ENCODE measurements around the gene PRAC1. TPM values are rescaled to one million over a fixed set of nuclear protein-coding genes. Genes with fewer than 3 reads are reported as not detected.

The PRAC1 gene
- polyA plus RNA-seq (2013, experiment 1 of 4) = not detected
- polyA plus RNA-seq (2013, experiment 2 of 4) = not detected
- not detected for polyA plus RNA-seq (2013, experiment 3 of 4)
- polyA plus RNA-seq (2013, experiment 4 of 4) = not detected

- 22 to 29% methylated on average over 21 of the region's 21 CpGs for WGBS, 2 experiments
- Histone ChIP-seq H3K4me1 (ENCODE audit: control insufficient read depth, insufficient read depth, low read length) (peaks cover 15% of the 10 kb centered on the region), H3K27ac (ENCODE audit: insufficient read depth, low read depth, low read length, poor library complexity, severe bottlenecking) (no peak within 1 kb of the TSS), H3K27me3 (ENCODE audit: control insufficient read depth, insufficient read depth, low read length, poor library complexity, severe bottlenecking) (peaks cover 100% of the 10 kb centered on the region), H3K4me3 (ENCODE audit: insufficient read depth, low read depth, low read length) (no peak within 1 kb of the TSS), H3K9me3 (ENCODE audit: control insufficient read depth, low read length) (no peaks in the 10 kb centered on the region), H3K36me3 (ENCODE audit: control insufficient read depth, insufficient read depth, low read length) (no peaks in the 10 kb centered on the region)
Observed at GRCh38 chr17:48722201-48722907, at the start of gene PRAC1. Gene PRAC1 (minus strand): TSS chr17:48722518. CDS start chr17:48722392, 126 bp downstream.

GRCh38 chr17:48770954-48771353, 48.6 kb upstream of the PRAC1 start:
- Histone ChIP-seq H3K4me3 (ENCODE audit: insufficient read depth, low read depth, low read length) (no peak overlapping the region), H3K36me3 (ENCODE audit: control insufficient read depth, insufficient read depth, low read length) (no peaks in the 10 kb centered on the region), H3K4me1 (ENCODE audit: control insufficient read depth, insufficient read depth, low read length) (no peaks in the 10 kb centered on the region), H3K27me3 (ENCODE audit: control insufficient read depth, insufficient read depth, low read length, poor library complexity, severe bottlenecking) (no peaks in the 10 kb centered on the region), H3K9me3 (ENCODE audit: control insufficient read depth, low read length) (no peaks in the 10 kb centered on the region), H3K27ac (ENCODE audit: insufficient read depth, low read depth, low read length, poor library complexity, severe bottlenecking) (no peak overlapping the region)
- WGBS, 2 experiments = 83 to 85% methylated on average over 3 of the region's 3 CpGs

- no peaks in the 10 kb centered on the region for H3K36me3 ChIP-seq (ENCODE audit: control insufficient read depth, insufficient read depth, low read length)
- no peak overlapping the region for H3K27ac ChIP-seq (ENCODE audit: insufficient read depth, low read depth, low read length, poor library complexity, severe bottlenecking)
- H3K27me3 ChIP-seq (ENCODE audit: control insufficient read depth, insufficient read depth, low read length, poor library complexity, severe bottlenecking) = peaks cover 12% of the 10 kb centered on the region
- H3K9me3 ChIP-seq (ENCODE audit: control insufficient read depth, low read length) = no peaks in the 10 kb centered on the region
- no peaks in the 10 kb centered on the region for H3K4me1 ChIP-seq (ENCODE audit: control insufficient read depth, insufficient read depth, low read length)
- no peak overlapping the region for H3K4me3 ChIP-seq (ENCODE audit: insufficient read depth, low read depth, low read length)
- 83 to 84% methylated on average over 5 of the region's 5 CpGs for WGBS, 2 experiments
Observed at GRCh38 chr17:48769009-48769675, 46.8 kb upstream of the PRAC1 start.

- no peak overlapping the region for H3K27ac ChIP-seq (ENCODE audit: insufficient read depth, low read depth, low read length, poor library complexity, severe bottlenecking)
- no peaks in the 10 kb centered on the region for H3K9me3 ChIP-seq (ENCODE audit: control insufficient read depth, low read length)
- H3K4me1 ChIP-seq (ENCODE audit: control insufficient read depth, insufficient read depth, low read length) = no peaks in the 10 kb centered on the region
- WGBS, 2 experiments = 88 to 94% methylated on average over 4 of the region's 4 CpGs
- H3K27me3 ChIP-seq (ENCODE audit: control insufficient read depth, insufficient read depth, low read length, poor library complexity, severe bottlenecking) = peaks cover 30% of the 10 kb centered on the region
- no peaks in the 10 kb centered on the region for H3K36me3 ChIP-seq (ENCODE audit: control insufficient read depth, insufficient read depth, low read length)
- no peak overlapping the region for H3K4me3 ChIP-seq (ENCODE audit: insufficient read depth, low read depth, low read length)
Observed at GRCh38 chr17:48767263-48767774, 45.0 kb upstream of the PRAC1 start.

- Histone ChIP-seq H3K9me3 (ENCODE audit: control insufficient read depth, low read length) (no peaks in the 10 kb centered on the region), H3K36me3 (ENCODE audit: control insufficient read depth, insufficient read depth, low read length) (no peaks in the 10 kb centered on the region), H3K4me1 (ENCODE audit: control insufficient read depth, insufficient read depth, low read length) (no peaks in the 10 kb centered on the region), H3K4me3 (ENCODE audit: insufficient read depth, low read depth, low read length) (no peak overlapping the region), H3K27ac (ENCODE audit: insufficient read depth, low read depth, low read length, poor library complexity, severe bottlenecking) (no peak overlapping the region), H3K27me3 (ENCODE audit: control insufficient read depth, insufficient read depth, low read length, poor library complexity, severe bottlenecking) (peaks cover 91% of the 10 kb centered on the region)
- 71 to 73% methylated on average over 6 of the region's 6 CpGs for WGBS, 2 experiments
Observed at GRCh38 chr17:48761114-48761513, 38.8 kb upstream of the PRAC1 start.

DNA sequence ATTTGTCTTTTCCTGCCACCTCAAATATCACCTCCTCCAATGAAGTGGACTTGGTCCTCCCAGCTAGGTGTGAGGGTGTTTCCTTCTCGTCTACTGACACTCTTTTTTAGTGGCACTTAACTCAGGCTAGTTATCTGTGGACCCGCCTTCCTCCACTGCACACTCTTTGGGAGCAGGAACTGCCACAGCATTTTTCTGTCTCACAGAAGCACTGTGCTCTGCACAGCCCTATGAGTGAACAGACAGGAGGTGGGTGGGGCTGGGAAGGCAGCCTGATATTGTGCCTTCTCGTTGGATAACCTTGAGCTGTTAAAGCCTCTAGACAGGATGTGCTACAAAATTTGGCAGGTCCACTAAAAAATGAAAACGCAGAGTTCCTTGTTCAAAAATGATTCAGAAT, 38.1 kb upstream of the PRAC1 start:
- H3K27me3 ChIP-seq (ENCODE audit: control insufficient read depth, insufficient read depth, low read length, poor library complexity, severe bottlenecking) = peaks cover 94% of the 10 kb centered on the region
- 79 to 83% methylated on average over 4 of the region's 4 CpGs for WGBS, 2 experiments
- no peaks in the 10 kb centered on the region for H3K9me3 ChIP-seq (ENCODE audit: control insufficient read depth, low read length)
- H3K27ac ChIP-seq (ENCODE audit: insufficient read depth, low read depth, low read length, poor library complexity, severe bottlenecking) = no peak overlapping the region
- no peak overlapping the region for H3K4me3 ChIP-seq (ENCODE audit: insufficient read depth, low read depth, low read length)
- no peaks in the 10 kb centered on the region for H3K4me1 ChIP-seq (ENCODE audit: control insufficient read depth, insufficient read depth, low read length)
- H3K36me3 ChIP-seq (ENCODE audit: control insufficient read depth, insufficient read depth, low read length) = no peaks in the 10 kb centered on the region

GRCh38 chr17:48759288-48759687, 37.0 kb upstream of the PRAC1 start:
- peaks cover 99% of the 10 kb centered on the region for H3K27me3 ChIP-seq (ENCODE audit: control insufficient read depth, insufficient read depth, low read length, poor library complexity, severe bottlenecking)
- H3K4me1 ChIP-seq (ENCODE audit: control insufficient read depth, insufficient read depth, low read length) = no peaks in the 10 kb centered on the region
- no peak overlapping the region for H3K27ac ChIP-seq (ENCODE audit: insufficient read depth, low read depth, low read length, poor library complexity, severe bottlenecking)
- no peaks in the 10 kb centered on the region for H3K36me3 ChIP-seq (ENCODE audit: control insufficient read depth, insufficient read depth, low read length)
- no peaks in the 10 kb centered on the region for H3K9me3 ChIP-seq (ENCODE audit: control insufficient read depth, low read length)
- no peak overlapping the region for H3K4me3 ChIP-seq (ENCODE audit: insufficient read depth, low read depth, low read length)

GRCh38 chr17:48757524-48757961, 35.2 kb upstream of the PRAC1 start:
- no peak overlapping the region for H3K27ac ChIP-seq (ENCODE audit: insufficient read depth, low read depth, low read length, poor library complexity, severe bottlenecking)
- H3K36me3 ChIP-seq (ENCODE audit: control insufficient read depth, insufficient read depth, low read length) = no peaks in the 10 kb centered on the region
- 54 to 71% methylated on average over 2 of the region's 2 CpGs for WGBS, 2 experiments
- peaks cover 99% of the 10 kb centered on the region for H3K27me3 ChIP-seq (ENCODE audit: control insufficient read depth, insufficient read depth, low read length, poor library complexity, severe bottlenecking)
- H3K4me1 ChIP-seq (ENCODE audit: control insufficient read depth, insufficient read depth, low read length) = no peaks in the 10 kb centered on the region
- no peak overlapping the region for H3K4me3 ChIP-seq (ENCODE audit: insufficient read depth, low read depth, low read length)
- no peaks in the 10 kb centered on the region for H3K9me3 ChIP-seq (ENCODE audit: control insufficient read depth, low read length)

DNA sequence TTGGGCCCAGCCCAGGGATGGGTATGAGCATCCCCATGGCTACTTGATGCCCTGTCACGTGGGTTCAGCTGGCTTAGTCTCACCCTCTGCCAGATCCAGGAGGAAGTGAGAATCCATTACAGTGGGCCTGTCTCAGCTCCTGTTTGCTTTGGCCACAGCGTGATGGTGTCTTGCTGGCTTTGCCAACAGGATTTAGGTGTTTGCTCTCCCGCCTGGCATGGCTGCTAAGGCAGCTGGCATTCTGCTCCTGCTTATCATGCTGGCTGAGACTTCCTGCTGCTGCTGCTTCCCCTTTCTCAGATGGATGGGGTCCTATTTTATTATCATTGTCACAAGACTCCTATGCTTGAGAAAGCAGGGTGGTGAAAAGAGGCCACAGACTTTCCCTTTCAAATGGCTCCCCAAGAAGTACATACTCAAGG, 34.5 kb upstream of the PRAC1 start:
- no peaks in the 10 kb centered on the region for H3K9me3 ChIP-seq (ENCODE audit: control insufficient read depth, low read length)
- no peaks in the 10 kb centered on the region for H3K4me1 ChIP-seq (ENCODE audit: control insufficient read depth, insufficient read depth, low read length)
- 68 to 72% methylated on average over 3 of the region's 3 CpGs for WGBS, 2 experiments
- H3K27me3 ChIP-seq (ENCODE audit: control insufficient read depth, insufficient read depth, low read length, poor library complexity, severe bottlenecking) = peaks cover 99% of the 10 kb centered on the region
- H3K27ac ChIP-seq (ENCODE audit: insufficient read depth, low read depth, low read length, poor library complexity, severe bottlenecking) = no peak overlapping the region
- H3K36me3 ChIP-seq (ENCODE audit: control insufficient read depth, insufficient read depth, low read length) = no peaks in the 10 kb centered on the region
- H3K4me3 ChIP-seq (ENCODE audit: insufficient read depth, low read depth, low read length) = no peak overlapping the region

GRCh38 chr17:48755356-48755755, 33.0 kb upstream of the PRAC1 start:
- Histone ChIP-seq H3K27ac (ENCODE audit: insufficient read depth, low read depth, low read length, poor library complexity, severe bottlenecking) (no peak overlapping the region), H3K4me3 (ENCODE audit: insufficient read depth, low read depth, low read length) (no peak overlapping the region), H3K27me3 (ENCODE audit: control insufficient read depth, insufficient read depth, low read length, poor library complexity, severe bottlenecking) (peaks cover 99% of the 10 kb centered on the region), H3K4me1 (ENCODE audit: control insufficient read depth, insufficient read depth, low read length) (no peaks in the 10 kb centered on the region), H3K9me3 (ENCODE audit: control insufficient read depth, low read length) (no peaks in the 10 kb centered on the region), H3K36me3 (ENCODE audit: control insufficient read depth, insufficient read depth, low read length) (no peaks in the 10 kb centered on the region)
- 29 to 30% methylated on average over 6 to 7 of the region's 8 CpGs for whole genome bisulfite sequencing, 2 experiments
